Panc1 (cell line): ENCODE data around the gene TRMT61A. TPM values are rescaled to one million over a fixed set of nuclear protein-coding genes. Genes with fewer than 3 reads are reported as not detected.

Experiments used
- ATAC-seq: fragments of 200-7000 bp; cut with Tn5 transposase; 2 replicates; pipeline ENCODE4 v1.9.1; 2020; ENCODE audit warnings: mild to moderate bottlenecking, moderate library complexity
- BruUV-seq: library from RNA; stranded (reverse); fragments of 400-500 nt; replicated peaks from 2 replicates; lab custom pipeline; 2021; lab: Mats Ljungman, UMichigan
- CTCF ChIA-PET: fragments of 300-600 bp; sonication (Branson Sonifier 250); formaldehyde crosslinking; loops from one replicate; lab custom pipeline; 2022; ENCODE audit warnings: antibody characterized with exemption; lab: Charles Lee
- POLR2A ChIA-PET: fragments of 300-600 bp; sonication (Branson Sonifier 250); formaldehyde crosslinking; loops from one replicate; lab custom pipeline; 2022; ENCODE audit warnings: antibody characterized with exemption; lab: Charles Lee
- DNase-seq: peaks from one replicate; pipeline ENCODE4 v3.0.0-alpha.2; 2010; ENCODE audit warnings: low read depth, low spot score
- H3K27ac ChIP-seq: 2 replicates; pipeline ENCODE4 v1.5.1; 2011; ENCODE audit warnings: mild to moderate bottlenecking, low read length, inconsistent platforms
- H3K27me3 ChIP-seq: fragments of 200-500 bp; sonication (Bioruptor generic); 2 replicates; pipeline ENCODE4 v1.6.0; 2014; ENCODE audit warnings: low read length, inconsistent platforms; ENCODE audit not compliant: control insufficient read depth, insufficient read depth
- H3K36me3 ChIP-seq: fragments of 200-500 bp; sonication (Bioruptor generic); 2 replicates; pipeline ENCODE4 v1.5.1; 2014; ENCODE audit warnings: inconsistent platforms, mild to moderate bottlenecking, low read length, moderate library complexity; ENCODE audit not compliant: control insufficient read depth, insufficient read depth
- H3K4me1 ChIP-seq: 2 replicates; pipeline ENCODE4 v1.5.1; 2011; ENCODE audit warnings: inconsistent platforms, mild to moderate bottlenecking, low read length, moderate library complexity; ENCODE audit not compliant: control insufficient read depth, insufficient read depth
- H3K4me3 ChIP-seq, 2 experiments: 2 replicates each; pipeline ENCODE4 v1.5.1; 2011 to 2012; ENCODE audit warnings: low read depth in 2 of 2, low read length in 2 of 2, mild to moderate bottlenecking in 2 of 2, inconsistent platforms in 1 of 2, moderate library complexity in 1 of 2
- H3K9me3 ChIP-seq: fragments of 200-500 bp; sonication (Bioruptor generic); 2 replicates; pipeline ENCODE4 v1.5.1; 2014; ENCODE audit warnings: low read depth, mild to moderate bottlenecking, inconsistent platforms, low read length, moderate library complexity; ENCODE audit not compliant: control insufficient read depth, insufficient read depth
- POLR2AphosphoS5 ChIP-seq: IDR thresholded peaks from 2 replicates; pipeline ENCODE4 v1.6.1; 2012; ENCODE audit warnings: mild to moderate bottlenecking, low read depth, low read length, moderate library complexity
- SIN3A ChIP-seq: IDR thresholded peaks from 2 replicates; pipeline ENCODE4 v1.6.1; 2012; ENCODE audit warnings: low read depth, mild to moderate bottlenecking, low read length, moderate library complexity, borderline replicate concordance; ENCODE audit not compliant: insufficient read depth
- TCF7L2 ChIP-seq: IDR thresholded peaks from 2 replicates; pipeline ENCODE4 v1.6.1; 2011; ENCODE audit warnings: mild to moderate bottlenecking, low read depth, low read length, inconsistent platforms
- in situ Hi-C: cut with HindIII; loops from 2 replicates; pipeline ENCODE4 v1.10.0; 2016; ENCODE audit warnings: low sequenced_read_pairs, low pct_unique_long_range_greater_than_20kb
- intact Hi-C: fragments of 100-400 bp; cut with micrococcal nuclease; formaldehyde crosslinking; loops from one replicate; pipeline ENCODE4 v1.10.0; 2022; ENCODE audit not compliant: unreplicated experiment
- total RNA-seq: library from RNA; stranded (reverse); gene quantifications from one replicate; pipeline ENCODE4 v1.2.1, GENCODE V29; 2021; ENCODE audit not compliant: unreplicated experiment
- TF ChIP-seq, protein P1 (sequence below): fragments of 450-650 bp; IDR thresholded peaks from 2 replicates; pipeline ENCODE4 v1.5.1; 2017; ENCODE audit warnings: mild to moderate bottlenecking
- TF ChIP-seq, protein P2 (sequence below), 2 experiments: IDR thresholded peaks; 2 replicates each; pipeline ENCODE4 v1.6.1; 2011 to 2012; ENCODE audit warnings: low read depth in 2 of 2, control low read depth in 1 of 2, low read length in 1 of 2, mild to moderate bottlenecking in 1 of 2, moderate library complexity in 1 of 2; ENCODE audit not compliant: insufficient read depth in 1 of 2

TRMT61A gene
- total RNA-seq, 1 experiment from 2014 or later = 22.9 TPM

DNA sequence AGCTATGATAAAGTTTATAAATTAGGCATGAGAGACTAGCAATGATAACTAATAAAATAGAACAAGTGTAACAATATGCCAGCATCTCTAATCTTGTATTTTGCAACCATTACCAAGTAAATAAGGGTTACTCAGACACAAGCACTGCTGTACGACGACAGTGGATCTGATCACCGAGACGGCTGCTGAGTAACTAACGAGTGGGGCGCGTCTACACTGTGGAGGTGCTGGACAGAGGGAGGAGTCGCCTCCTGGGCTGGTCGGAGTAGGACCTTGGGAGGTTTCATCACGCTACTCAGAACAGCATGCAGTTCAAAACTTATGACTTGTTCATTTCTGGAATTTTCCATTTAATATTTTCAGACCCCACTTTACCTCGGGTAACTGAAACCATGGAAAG lies 52.2 kb downstream of the TRMT61A start:
- Histone ChIP-seq H3K4me1 (no peaks in the 10 kb centered on the region; the same call in none of the 2 replicates), H3K27ac (no peak overlapping the region), H3K36me3 (no peaks in the 10 kb centered on the region), H3K27me3 (no peaks in the 10 kb centered on the region), H3K9me3 (no peaks in the 10 kb centered on the region), H3K4me3 (no peak overlapping the region)
- TSS peak; percentile 25 for BruUV-seq
- CTCF ChIA-PET = no interaction called here
- DNase-seq = no peak
- POLR2A ChIA-PET = no interaction called here
- no peak for TF ChIP-seq POLR2AphosphoS5
- no peak for TF ChIP-seq SIN3A
- TF ChIP-seq, protein P1, sequence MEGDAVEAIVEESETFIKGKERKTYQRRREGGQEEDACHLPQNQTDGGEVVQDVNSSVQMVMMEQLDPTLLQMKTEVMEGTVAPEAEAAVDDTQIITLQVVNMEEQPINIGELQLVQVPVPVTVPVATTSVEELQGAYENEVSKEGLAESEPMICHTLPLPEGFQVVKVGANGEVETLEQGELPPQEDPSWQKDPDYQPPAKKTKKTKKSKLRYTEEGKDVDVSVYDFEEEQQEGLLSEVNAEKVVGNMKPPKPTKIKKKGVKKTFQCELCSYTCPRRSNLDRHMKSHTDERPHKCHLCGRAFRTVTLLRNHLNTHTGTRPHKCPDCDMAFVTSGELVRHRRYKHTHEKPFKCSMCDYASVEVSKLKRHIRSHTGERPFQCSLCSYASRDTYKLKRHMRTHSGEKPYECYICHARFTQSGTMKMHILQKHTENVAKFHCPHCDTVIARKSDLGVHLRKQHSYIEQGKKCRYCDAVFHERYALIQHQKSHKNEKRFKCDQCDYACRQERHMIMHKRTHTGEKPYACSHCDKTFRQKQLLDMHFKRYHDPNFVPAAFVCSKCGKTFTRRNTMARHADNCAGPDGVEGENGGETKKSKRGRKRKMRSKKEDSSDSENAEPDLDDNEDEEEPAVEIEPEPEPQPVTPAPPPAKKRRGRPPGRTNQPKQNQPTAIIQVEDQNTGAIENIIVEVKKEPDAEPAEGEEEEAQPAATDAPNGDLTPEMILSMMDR = no peak
- TF ChIP-seq TCF7L2 = no peak
- TF ChIP-seq, protein P2, sequence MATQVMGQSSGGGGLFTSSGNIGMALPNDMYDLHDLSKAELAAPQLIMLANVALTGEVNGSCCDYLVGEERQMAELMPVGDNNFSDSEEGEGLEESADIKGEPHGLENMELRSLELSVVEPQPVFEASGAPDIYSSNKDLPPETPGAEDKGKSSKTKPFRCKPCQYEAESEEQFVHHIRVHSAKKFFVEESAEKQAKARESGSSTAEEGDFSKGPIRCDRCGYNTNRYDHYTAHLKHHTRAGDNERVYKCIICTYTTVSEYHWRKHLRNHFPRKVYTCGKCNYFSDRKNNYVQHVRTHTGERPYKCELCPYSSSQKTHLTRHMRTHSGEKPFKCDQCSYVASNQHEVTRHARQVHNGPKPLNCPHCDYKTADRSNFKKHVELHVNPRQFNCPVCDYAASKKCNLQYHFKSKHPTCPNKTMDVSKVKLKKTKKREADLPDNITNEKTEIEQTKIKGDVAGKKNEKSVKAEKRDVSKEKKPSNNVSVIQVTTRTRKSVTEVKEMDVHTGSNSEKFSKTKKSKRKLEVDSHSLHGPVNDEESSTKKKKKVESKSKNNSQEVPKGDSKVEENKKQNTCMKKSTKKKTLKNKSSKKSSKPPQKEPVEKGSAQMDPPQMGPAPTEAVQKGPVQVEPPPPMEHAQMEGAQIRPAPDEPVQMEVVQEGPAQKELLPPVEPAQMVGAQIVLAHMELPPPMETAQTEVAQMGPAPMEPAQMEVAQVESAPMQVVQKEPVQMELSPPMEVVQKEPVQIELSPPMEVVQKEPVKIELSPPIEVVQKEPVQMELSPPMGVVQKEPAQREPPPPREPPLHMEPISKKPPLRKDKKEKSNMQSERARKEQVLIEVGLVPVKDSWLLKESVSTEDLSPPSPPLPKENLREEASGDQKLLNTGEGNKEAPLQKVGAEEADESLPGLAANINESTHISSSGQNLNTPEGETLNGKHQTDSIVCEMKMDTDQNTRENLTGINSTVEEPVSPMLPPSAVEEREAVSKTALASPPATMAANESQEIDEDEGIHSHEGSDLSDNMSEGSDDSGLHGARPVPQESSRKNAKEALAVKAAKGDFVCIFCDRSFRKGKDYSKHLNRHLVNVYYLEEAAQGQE (IDR thresholded peaks at IDR 0.05; ENCODE audit: insufficient read depth in 1 of 2, low read depth in 2 of 2, low read length in 1 of 2) = no peak
- in situ Hi-C loops (no loop called here), intact Hi-C loops (no loop called here)
- no peak for ATAC-seq

DNA sequence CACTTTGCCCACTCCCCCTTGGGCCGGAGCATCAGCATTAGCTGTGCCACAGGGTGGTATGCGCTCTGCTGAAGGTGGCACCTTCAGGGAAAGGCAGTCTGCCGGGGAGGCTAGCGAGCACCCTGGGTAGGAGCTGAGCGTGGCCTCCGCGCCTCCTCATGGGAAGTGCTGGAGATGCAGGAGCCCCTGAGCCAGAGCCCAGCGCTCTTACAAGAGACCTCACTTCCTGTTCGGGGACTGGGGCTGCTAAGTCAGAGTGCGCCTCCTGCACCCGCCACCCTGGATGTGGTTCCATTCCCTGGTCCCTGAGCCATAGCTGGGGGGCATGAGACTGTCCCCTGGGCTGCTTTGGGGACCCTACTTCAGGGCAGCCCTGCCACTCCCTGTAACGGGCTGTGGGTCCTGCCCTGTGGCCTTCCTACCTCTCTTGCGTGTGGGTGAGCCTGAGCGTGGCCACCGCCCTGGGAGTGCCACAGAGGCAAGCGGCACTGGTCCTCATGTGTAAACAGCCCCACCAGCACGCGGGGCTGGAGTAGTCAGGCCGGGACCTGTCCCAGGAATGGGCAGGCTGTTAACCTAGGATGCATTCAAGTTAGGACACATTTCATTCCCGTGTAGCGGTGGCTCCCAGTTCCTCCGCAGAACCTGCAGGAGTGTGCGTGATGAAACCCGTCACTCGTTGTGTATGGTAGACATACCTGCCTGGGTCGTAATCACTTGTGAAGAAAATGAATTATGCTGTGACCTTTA lies 53.1 kb downstream of the TRMT61A start:
- H3K4me1 ChIP-seq = no peaks in the 10 kb centered on the region
- CTCF ChIA-PET = no interaction called here

More for the DNA sequence above, 53.1 kb downstream of the TRMT61A start:
- no TSS peak for BruUV-seq
- POLR2A ChIA-PET = no interaction called here
- DNase-seq (no peak), ATAC-seq (no peak; the same call in 1 of the 2 replicates)
- Histone ChIP-seq H3K4me3 (no peak overlapping the region), H3K36me3 (no peaks in the 10 kb centered on the region), H3K27ac (no peak overlapping the region), H3K27me3 (no peaks in the 10 kb centered on the region), H3K9me3 (no peaks in the 10 kb centered on the region)
- in situ Hi-C loops (no loop called here), intact Hi-C loops (no loop called here)
- TF ChIP-seq, protein P2 (IDR thresholded peaks at IDR 0.05; ENCODE audit: insufficient read depth in 1 of 2, low read depth in 2 of 2, low read length in 1 of 2) = no peak
- TF ChIP-seq SIN3A (no peak), POLR2AphosphoS5 (no peak), TCF7L2 (no peak)
- TF ChIP-seq, protein P1 = no peak
